HCT116 (cell line): ENCODE measurements around the gene TNXB. TPM values are rescaled to one million over a fixed set of nuclear protein-coding genes. Genes with fewer than 3 reads are reported as not detected.
A peak's percentile ranks its signal among the peaks of the same experiment; 100 is the strongest.

ENCODE experiments used
- ATAC-seq: fragments of 200-7000 bp; cut with Tn5 transposase; 2 replicates; pipeline ENCODE4 v1.9.1; 2020; ENCODE audit warnings: mild to moderate bottlenecking, moderate library complexity
- BruUV-seq: library from RNA; stranded (reverse); fragments of 400-500 nt; replicated peaks from 2 replicates; lab custom pipeline; 2021; lab: Mats Ljungman, UMichigan
- CTCF ChIA-PET: fragments of 300-600 bp; sonication (Branson Sonifier 250); formaldehyde crosslinking; loops from one replicate; lab custom pipeline; 2021; ENCODE audit warnings: antibody characterized with exemption; lab: Charles Lee
- POLR2A ChIA-PET: fragments of 300-600, 350-600 bp; sonication (Branson Sonifier 250); formaldehyde crosslinking; loops from one replicate; lab custom pipeline; 2021; ENCODE audit warnings: antibody characterized with exemption; lab: Charles Lee
- RAD21 ChIA-PET, 2 experiments: fragments of 300-600 bp; sonication (Branson Sonifier 250); formaldehyde crosslinking; loops; one replicate each; lab custom pipeline; 2023; ENCODE audit warnings: low total read pairs in 2 of 2; ENCODE audit not compliant: uncharacterized antibody in 2 of 2, unreplicated experiment in 2 of 2, low non-redundant PET in 1 of 2; lab: Charles Lee
- DNase-seq: peaks from one replicate; pipeline ENCODE4 v3.0.0-alpha.2; 2010; ENCODE audit warnings: low read depth, low spot score
- H2AFZ ChIP-seq: fragments of 200-600 bp; shearing (Covaris generic), sonication (generic); 2 replicates; pipeline ENCODE4 v1.6.1; 2017; ENCODE audit warnings: low read depth, mixed run types, mixed read lengths, antibody characterized with exemption, low read length; ENCODE audit not compliant: poor library complexity, severe bottlenecking
- H3K27ac ChIP-seq: 2 replicates; pipeline ENCODE4 v1.5.1; 2012; ENCODE audit warnings: low read depth, low read length
- H3K27me3 ChIP-seq: fragments of 200-600 bp; sonication (generic); 2 replicates; pipeline ENCODE4 v1.6.1; 2016; ENCODE audit warnings: mixed run types, low read length, mixed read lengths; ENCODE audit not compliant: insufficient read depth
- H3K36me3 ChIP-seq, 2 experiments: fragments of 200-500 bp in 1 of 2; fragments of 200-600 bp in 1 of 2; sonication (Bioruptor generic) in 1 of 2; sonication (generic) in 1 of 2; 2 replicates each; pipeline versions ENCODE4 v1.5.1 to v1.6.1; 2014 to 2016; ENCODE audit warnings: low read length in 2 of 2, inconsistent platforms in 1 of 2, mixed read lengths in 1 of 2, mixed run types in 1 of 2; ENCODE audit not compliant: insufficient read depth in 2 of 2, control insufficient read depth in 1 of 2
- H3K4me1 ChIP-seq, 2 experiments: fragments of 200-600 bp in 1 of 2; sonication (generic) in 1 of 2; 2 replicates each; pipeline versions ENCODE4 v1.5.1 to v1.6.1; 2012 to 2017; ENCODE audit warnings: low read length in 2 of 2, inconsistent platforms in 1 of 2, mild to moderate bottlenecking in 1 of 2, mixed read lengths in 1 of 2, mixed run types in 1 of 2, moderate library complexity in 1 of 2; ENCODE audit not compliant: insufficient read depth in 2 of 2, control insufficient read depth in 1 of 2
- H3K4me2 ChIP-seq: fragments of 200-600 bp; sonication (generic); 2 replicates; pipeline ENCODE4 v1.6.1; 2017; ENCODE audit warnings: mixed run types, low read length, mixed read lengths
- H3K4me3 ChIP-seq, 2 experiments: fragments of 200-600 bp in 1 of 2; sonication (generic) in 1 of 2; replicated peaks in 1 of 2; 2 replicates each; pipeline ENCODE4 v1.5.1; 2011 to 2016; ENCODE audit warnings: low read length in 2 of 2, control low read depth in 1 of 2, low read depth in 1 of 2, mild to moderate bottlenecking in 1 of 2, mixed read lengths in 1 of 2, mixed run types in 1 of 2
- H3K79me2 ChIP-seq: fragments of 200-600 bp; sonication (generic); 2 replicates; pipeline ENCODE4 v1.6.1; 2017; ENCODE audit warnings: mild to moderate bottlenecking, mixed run types, low read length, moderate library complexity, mixed read lengths; ENCODE audit not compliant: insufficient read depth
- H3K9ac ChIP-seq: fragments of 200-600 bp; sonication (generic); 2 replicates; pipeline ENCODE4 v1.6.1; 2016; ENCODE audit warnings: low read length, mixed read lengths
- H3K9me2 ChIP-seq: fragments of 200-600 bp; sonication (generic), shearing (Covaris generic); 2 replicates; pipeline ENCODE4 v1.6.1; 2017; ENCODE audit warnings: mixed run types, mild to moderate bottlenecking, moderate library complexity; ENCODE audit not compliant: insufficient read depth
- H3K9me3 ChIP-seq, 2 experiments: fragments of 200-500 bp in 1 of 2; fragments of 200-600 bp in 1 of 2; sonication (Bioruptor generic) in 1 of 2; sonication (generic) in 1 of 2; 2 replicates each; pipeline ENCODE4 v1.6.1; 2014 to 2017; ENCODE audit warnings: low read length in 2 of 2, mixed read lengths in 2 of 2, inconsistent platforms in 1 of 2, low read depth in 1 of 2, mild to moderate bottlenecking in 1 of 2, mixed run types in 1 of 2, moderate library complexity in 1 of 2; ENCODE audit not compliant: control insufficient read depth in 1 of 2, insufficient read depth in 1 of 2
- H4K20me1 ChIP-seq: fragments of 200-600 bp; sonication (generic), shearing (Covaris generic); 2 replicates; pipeline ENCODE4 v1.6.1; 2017; ENCODE audit warnings: mixed run types, mild to moderate bottlenecking, moderate library complexity; ENCODE audit not compliant: insufficient read depth
- CBX3 ChIP-seq: IDR thresholded peaks from 2 replicates; pipeline ENCODE4 v1.6.1; 2012; ENCODE audit warnings: low read depth
- CTCF ChIP-seq, 3 experiments: fragments of 200-600 bp in 1 of 3; sonication (generic) in 1 of 3; IDR thresholded peaks in 2 of 3; conservative IDR thresholded peaks in 1 of 3; 2 replicates each; pipeline ENCODE4 v1.5.1; 2012 to 2017; ENCODE audit warnings: low read depth in 2 of 3, low read length in 2 of 3, antibody characterized with exemption in 1 of 3, borderline replicate concordance in 1 of 3, control low read depth in 1 of 3, mild to moderate bottlenecking in 1 of 3, mixed read lengths in 1 of 3, mixed run types in 1 of 3, moderate library complexity in 1 of 3; ENCODE audit not compliant: insufficient read depth in 1 of 3
- EGR1 ChIP-seq: IDR thresholded peaks from 2 replicates; pipeline ENCODE4 v1.6.1; 2012; ENCODE audit warnings: low read depth
- EZH2 ChIP-seq: fragments of 200-600 bp; sonication (generic); IDR thresholded peaks from 2 replicates; pipeline ENCODE4 v1.6.1; 2017; ENCODE audit warnings: antibody characterized with exemption, mixed run types
- POLR2A ChIP-seq: IDR thresholded peaks from 2 replicates; pipeline ENCODE4 v1.7.0; 2011; ENCODE audit warnings: borderline replicate concordance; ENCODE audit not compliant: insufficient read depth, insufficient read length; ENCODE audit errors: extremely low read depth
- POLR2AphosphoS5 ChIP-seq: IDR thresholded peaks from 2 replicates; pipeline ENCODE4 v1.6.1; 2011; ENCODE audit warnings: mild to moderate bottlenecking, low read depth, low read length, moderate library complexity
- RAD21 ChIP-seq: IDR thresholded peaks from 2 replicates; pipeline ENCODE4 v1.6.1; 2012; ENCODE audit warnings: low read depth, mild to moderate bottlenecking
- TCF7L2 ChIP-seq: IDR thresholded peaks from 2 replicates; pipeline ENCODE4 v1.7.0; 2011; ENCODE audit warnings: borderline replicate concordance, inconsistent platforms; ENCODE audit not compliant: insufficient read depth, insufficient read length; ENCODE audit errors: extremely low read depth
- YY1 ChIP-seq: IDR thresholded peaks from 2 replicates; pipeline ENCODE4 v1.6.1; 2011; ENCODE audit warnings: low read length, low read depth, moderate library complexity, mild to moderate bottlenecking; ENCODE audit not compliant: insufficient replicate concordance; ENCODE audit errors: extremely low read depth
- intact Hi-C: fragments of 100-400 bp; cut with micrococcal nuclease; formaldehyde crosslinking; loops from 2 replicates; pipeline ENCODE4 v1.10.0; 2022
- total RNA-seq: library from RNA; stranded (reverse); gene quantifications from one replicate; pipeline ENCODE4 v1.2.1, GENCODE V29; 2021; ENCODE audit not compliant: unreplicated experiment

The TNXB gene
- total RNA-seq, 1 experiment from 2014 or later: 8.5 TPM

- intact Hi-C loops: loop anchor here (1.0 kb wide), 1 partner anchor 107 kb away; no protein-coding TSS in a partner anchor
- Histone ChIP-seq H3K4me3 (peak overlapping the region; percentile 19; a peak in 3 of 4 replicates), H3K27me3 (no peaks in the 10 kb centered on the region)
Measured at GRCh38 chr6:32087574-32088486, 21.3 kb downstream of the TNXB start.

More at GRCh38 chr6:32087574-32088486, 21.3 kb downstream of the TNXB start:
- ATAC-seq (peak; percentile 99), DNase-seq (peak; percentile 81)
- TF ChIP-seq CTCF (IDR thresholded peaks at IDR 0.05 in 2 of 3, conservative IDR thresholded peaks at IDR 0.05 in 1 of 3; ENCODE audit: borderline replicate concordance in 1 of 3, insufficient read depth in 1 of 3, low read depth in 2 of 3, low read length in 2 of 3) (peak; percentile 59 to 71 (median 64)), EGR1 (no peak), POLR2A (no peak), TCF7L2 (peak; percentile 32), YY1 (peak; percentile 30), POLR2AphosphoS5 (0 out of 2 replicates have a peak, but pooled peaks have one; percentile 33), CBX3 (0 out of 2 replicates have a peak, but pooled peaks have one; percentile 36), EZH2 (no peak), RAD21 (peak; percentile 88)
- H3K9me2 ChIP-seq: no peaks in the 10 kb centered on the region
- H2AFZ ChIP-seq: no peak overlapping the region
- peak overlapping the region; percentile 14; the same call in 1 of the 2 replicates for H3K9ac ChIP-seq
- CTCF ChIA-PET: interaction anchor here (0.6 to 1.6 kb wide), 8 partner anchors 12 to 326 kb away, joined by 3 to 6 read pairs (median 4); partner anchors contain the start of gene VWA7
- peaks cover 14 to 28% of the 10 kb centered on the region in 2 experiments for H3K4me1 ChIP-seq
- TSS peak; percentile 54 for BruUV-seq
- no peaks in the 10 kb centered on the region for H3K79me2 ChIP-seq
- H3K9me3 ChIP-seq: no peaks in the 10 kb centered on the region
- RAD21 ChIA-PET: interaction anchor here in 1 of 2 experiments (0.9 kb wide), 1 partner anchor 325 kb away, joined by 4 read pairs; no protein-coding TSS in a partner anchor
- no peaks in the 10 kb centered on the region for H3K36me3 ChIP-seq
- peak overlapping the region; percentile 56 for H3K4me2 ChIP-seq
- POLR2A ChIA-PET: interaction anchor here (0.6 kb wide), 1 partner anchor 680 kb away, joined by 3 read pairs; no protein-coding TSS in a partner anchor
- H3K27ac ChIP-seq: peak overlapping the region; percentile 47; the same call in 1 of the 2 replicates
- no peaks in the 10 kb centered on the region for H4K20me1 ChIP-seq
